GM23248 (cell line): Measurements from ENCODE around the gene XRCC5. TPM values are rescaled to one million over a fixed set of nuclear protein-coding genes. Genes with fewer than 3 reads are reported as not detected.
"Not testable (repeated sequence)": the region's sequence is repeated elsewhere in the genome, so short reads cannot be mapped to it uniquely, and the experiment has no call there.

ENCODE experiments used
- DNase-seq: peaks from one replicate; pipeline ENCODE4 v3.0.0-alpha.2; 2015
- H2AFZ ChIP-seq: fragments of 200-600 bp; sonication (generic); 2 replicates; pipeline ENCODE4 v1.6.1; 2016; ENCODE audit warnings: antibody characterized with exemption
- H3F3A ChIP-seq: fragments of 200-600 bp; sonication (generic); 2 replicates; pipeline ENCODE4 v1.6.1; 2016; ENCODE audit warnings: mild to moderate bottlenecking, antibody characterized with exemption, mixed run types; ENCODE audit not compliant: insufficient read depth
- H3K27ac ChIP-seq: fragments of 200-600 bp; sonication (generic); 2 replicates; pipeline ENCODE4 v1.5.1; 2016; ENCODE audit warnings: mild to moderate bottlenecking
- H3K27me3 ChIP-seq: fragments of 200-600 bp; sonication (generic); replicated peaks from 2 replicates; pipeline ENCODE4 v1.6.1; 2016; ENCODE audit warnings: mild to moderate bottlenecking; ENCODE audit not compliant: insufficient read depth
- H3K36me3 ChIP-seq: fragments of 200-600 bp; sonication (generic); 2 replicates; pipeline ENCODE4 v1.6.1; 2016; ENCODE audit warnings: low read depth, mild to moderate bottlenecking
- H3K4me1 ChIP-seq: fragments of 200-600 bp; sonication (generic); 2 replicates; pipeline ENCODE4 v1.6.1; 2016; ENCODE audit warnings: mild to moderate bottlenecking; ENCODE audit not compliant: insufficient read depth
- H3K4me2 ChIP-seq: fragments of 200-600 bp; sonication (generic); one replicate; pipeline ENCODE4 v1.6.1; 2016; ENCODE audit warnings: mild to moderate bottlenecking; ENCODE audit not compliant: unreplicated experiment
- H3K4me3 ChIP-seq: fragments of 200-600 bp; sonication (generic); 2 replicates; pipeline ENCODE4 v1.5.1; 2016; ENCODE audit warnings: mild to moderate bottlenecking
- H3K79me2 ChIP-seq: fragments of 200-600 bp; sonication (generic); 2 replicates; pipeline ENCODE4 v1.6.1; 2016; ENCODE audit warnings: mild to moderate bottlenecking; ENCODE audit not compliant: insufficient read depth
- H3K9ac ChIP-seq: fragments of 200-600 bp; sonication (generic); 2 replicates; pipeline ENCODE4 v1.6.1; 2016; ENCODE audit warnings: mild to moderate bottlenecking
- H3K9me2 ChIP-seq: fragments of 200-600 bp; sonication (generic); 2 replicates; pipeline ENCODE4 v1.6.1; 2016; ENCODE audit warnings: mixed run types, mild to moderate bottlenecking, moderate library complexity; ENCODE audit not compliant: insufficient read depth
- H3K9me3 ChIP-seq: fragments of 200-600 bp; sonication (generic); one replicate; pipeline ENCODE4 v1.6.1; 2017; ENCODE audit warnings: low read depth
- H4K20me1 ChIP-seq: fragments of 200-600 bp; sonication (generic); 2 replicates; pipeline ENCODE4 v1.6.0; 2016; ENCODE audit not compliant: insufficient read depth
- EZH2 ChIP-seq: fragments of 200-600 bp; sonication (generic); IDR thresholded peaks from 2 replicates; pipeline ENCODE4 v1.6.1; 2018; ENCODE audit warnings: antibody characterized with exemption, mild to moderate bottlenecking; ENCODE audit not compliant: insufficient read depth, poor library complexity, severe bottlenecking
- EZH2phosphoT487 ChIP-seq: fragments of 200-600 bp; sonication (generic); IDR thresholded peaks from 2 replicates; pipeline ENCODE4 v1.6.1; 2018; ENCODE audit warnings: antibody characterized with exemption, moderate library complexity, mild to moderate bottlenecking, low read depth; ENCODE audit not compliant: insufficient read depth
- WGBS, 2 experiments: methylation state at CpG; one replicate each; pipeline ENCODE4 v1.1.6; 2015 to 2017; ENCODE audit warnings: low lambda C conversion rate in 2 of 2, low coverage in 1 of 2; ENCODE audit errors: missing lambda C conversion rate in 2 of 2; 5-methylcytosine and 5-hydroxymethylcytosine counted together
- in situ Hi-C: fragments of 300-500 bp; cut with MboI; formaldehyde crosslinking; loops from 2 replicates; pipeline ENCODE4 v1.15.0; 2020
- polyA plus RNA-seq: library from polyadenylated mRNA; unstranded; fragments of >200 nt; fragmentation: Nextera tagmentation; extraction: Ambion mirVana; gene quantifications from 2 replicates; pipeline ENCODE4 v1.2.1, GENCODE V29; 2016
- total RNA-seq: library from RNA; depleted of rRNA; stranded (reverse); fragments of >200 nt; shearing (Covaris generic); gene quantifications from 2 replicates; pipeline ENCODE4 v1.2.3, GENCODE V29; 2014

Gene XRCC5
- total and polyA plus RNA-seq, 2 experiments from 2014 or later = 197 to 249 TPM

DNA sequence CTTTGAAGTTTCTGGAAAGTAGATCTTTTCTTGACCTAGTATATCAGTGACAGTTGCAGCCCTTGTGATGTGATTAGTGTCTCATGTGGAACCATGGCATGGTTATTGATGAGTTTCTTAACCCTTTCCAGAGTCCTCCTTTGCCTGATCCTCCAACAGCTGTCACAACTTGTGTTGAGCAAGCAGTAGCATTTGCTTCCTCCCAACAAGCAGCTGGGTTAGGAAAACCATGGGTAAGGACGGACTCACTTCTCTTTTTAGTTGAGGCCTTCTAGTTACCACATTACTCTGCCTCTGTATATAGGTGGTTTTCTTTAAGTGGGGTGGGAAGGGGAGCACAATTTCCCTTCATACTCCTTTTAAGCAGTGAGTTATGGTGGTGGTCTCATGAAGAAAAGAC is 96.3 kb downstream of the XRCC5 start:
- in situ Hi-C loops = no loop called here
- Histone ChIP-seq H3F3A (peaks cover 14% of the 10 kb centered on the region; the same call in 1 of the 2 replicates), H3K9me3 (no peaks in the 10 kb centered on the region), H3K27me3 (no peaks in the 10 kb centered on the region), H3K27ac (no peak overlapping the region), H3K79me2 (peaks cover 20% of the 10 kb centered on the region), H3K4me1 (peaks cover 6% of the 10 kb centered on the region), H2AFZ (no peak overlapping the region), H3K4me3 (no peak overlapping the region), H3K9ac (no peak overlapping the region), H3K4me2 (no peak overlapping the region), H3K36me3 (peaks cover 65% of the 10 kb centered on the region), H4K20me1 (peaks cover 4% of the 10 kb centered on the region; the same call in 1 of the 2 replicates), H3K9me2 (no peaks in the 10 kb centered on the region)
- DNase-seq = no peak
- no peak for TF ChIP-seq EZH2phosphoT487
- TF ChIP-seq EZH2 = no peak
- 100% methylated on average over 1 of the region's 1 CpG for WGBS, 2 experiments

GRCh38 chr2:216206041-216206703 is 97.0 kb downstream of the XRCC5 start:
- H3K27me3 ChIP-seq = no peaks in the 10 kb centered on the region
- in situ Hi-C loops = no loop called here
- H3K9me3 ChIP-seq = no peaks in the 10 kb centered on the region
- H3F3A ChIP-seq = peaks cover 16% of the 10 kb centered on the region; the same call in 1 of the 2 replicates
- DNase-seq = no peak
- no peak overlapping the region for H2AFZ ChIP-seq
- no peak overlapping the region for H3K4me3 ChIP-seq
- no peaks in the 10 kb centered on the region for H3K9me2 ChIP-seq
- peaks cover 13% of the 10 kb centered on the region for H3K4me1 ChIP-seq
- H4K20me1 ChIP-seq = peaks cover 4% of the 10 kb centered on the region; the same call in 1 of the 2 replicates
- TF ChIP-seq EZH2 (no peak), EZH2phosphoT487 (no peak)
- peaks cover 14% of the 10 kb centered on the region for H3K79me2 ChIP-seq
- peaks cover 59% of the 10 kb centered on the region for H3K36me3 ChIP-seq
- H3K9ac ChIP-seq = no peak overlapping the region
- no peak overlapping the region for H3K4me2 ChIP-seq
- H3K27ac ChIP-seq = no peak overlapping the region
- WGBS, 2 experiments = 93 to 97% methylated on average over 2 of the region's 2 CpGs

DNA sequence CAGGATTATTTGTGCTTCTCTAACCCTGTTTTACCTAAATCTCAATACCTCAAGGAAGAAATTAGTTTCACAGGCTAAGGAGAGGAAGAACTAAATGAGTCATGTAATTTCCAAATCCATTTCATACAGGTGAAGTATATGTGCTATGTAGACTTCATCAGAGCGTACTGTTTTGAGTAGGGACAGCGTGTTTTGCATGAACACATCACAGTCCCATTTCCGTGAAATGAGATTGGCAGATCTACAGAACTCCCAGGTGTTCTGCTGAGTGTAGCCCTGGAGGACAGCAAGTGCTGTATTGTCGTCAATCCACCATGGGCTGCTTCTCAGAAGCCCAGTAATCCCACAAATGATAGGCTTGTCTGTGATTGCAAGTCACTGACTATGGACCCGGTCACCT is 97.7 kb downstream of the XRCC5 start:
- H3K9me2 ChIP-seq = no peaks in the 10 kb centered on the region
- no peaks in the 10 kb centered on the region for H4K20me1 ChIP-seq
- H3F3A ChIP-seq = peaks cover 16% of the 10 kb centered on the region; the same call in 1 of the 2 replicates
- no peak overlapping the region for H3K27ac ChIP-seq
- no peak overlapping the region for H2AFZ ChIP-seq
- DNase-seq = no peak
- 99 to 100% methylated on average over 5 of the region's 5 CpGs for WGBS, 2 experiments
- peaks cover 52% of the 10 kb centered on the region for H3K36me3 ChIP-seq
- no peaks in the 10 kb centered on the region for H3K27me3 ChIP-seq
- H3K79me2 ChIP-seq = peaks cover 8% of the 10 kb centered on the region
- in situ Hi-C loops = no loop called here
- H3K4me3 ChIP-seq = no peak overlapping the region
- no peak overlapping the region for H3K4me2 ChIP-seq
- H3K4me1 ChIP-seq = peaks cover 18% of the 10 kb centered on the region
- TF ChIP-seq EZH2 = no peak
- TF ChIP-seq EZH2phosphoT487 = no peak
- no peaks in the 10 kb centered on the region for H3K9me3 ChIP-seq
- H3K9ac ChIP-seq = no peak overlapping the region

- H3K9ac ChIP-seq, H3K9me2 ChIP-seq, H3K4me3 ChIP-seq, DNase-seq, H4K20me1 ChIP-seq, H3K4me2 ChIP-seq, H3K27ac ChIP-seq, H3K79me2 ChIP-seq, H2AFZ ChIP-seq, in situ Hi-C loops, H3K27me3 ChIP-seq, H3K9me3 ChIP-seq: not testable (repeated sequence)
- H3K36me3 ChIP-seq = peaks cover 39% of the 10 kb centered on the region
- 95% methylated on average over 8 of the region's 8 CpGs for WGBS, 2 experiments
- peaks cover 18% of the 10 kb centered on the region for H3K4me1 ChIP-seq
- H3F3A ChIP-seq = peaks cover 19% of the 10 kb centered on the region; the same call in 1 of the 2 replicates
Observed at GRCh38 chr2:216208661-216209060, 99.5 kb downstream of the XRCC5 start.
